SK-N-SH (cell line): Measurements from ENCODE around the gene COMT. TPM values are rescaled to one million over a fixed set of nuclear protein-coding genes. Genes with fewer than 3 reads are reported as not detected.

Experiments used
- CTCF ChIA-PET: fragments of 300-600, 350-600 bp; formaldehyde crosslinking; extraction: SDS; loops from one replicate; lab custom pipeline; 2021; lab: Yijun Ruan, JAX
- POLR2A ChIA-PET: fragments of 350-600 bp; sonication (Branson Sonifier 250); formaldehyde crosslinking; extraction: SDS; loops from one replicate; lab custom pipeline; 2020; ENCODE audit warnings: antibody characterized with exemption, inconsistent platforms; lab: Yijun Ruan, JAX
- DNase-seq: peaks from one replicate; pipeline ENCODE4 v3.0.0; 2012
- H2AFZ ChIP-seq: fragments of 200-600 bp; sonication (generic); 2 replicates; pipeline ENCODE4 v1.8.1; 2016; ENCODE audit warnings: antibody characterized with exemption, mild to moderate bottlenecking, low read depth
- H3F3A ChIP-seq: fragments of 200-600 bp; sonication (generic); replicated peaks from 2 replicates; pipeline ENCODE3; 2016; ENCODE audit warnings: antibody characterized with exemption, mild to moderate bottlenecking; ENCODE audit not compliant: insufficient read depth
- H3K27ac ChIP-seq, 2 experiments: fragments of 200-500 bp in 1 of 2; fragments of 200-600 bp in 1 of 2; sonication (Bioruptor generic) in 1 of 2; sonication (generic), shearing (Covaris generic) in 1 of 2; 2 replicates each; pipeline versions ENCODE4 v1.5.1 to v1.6.1; 2014 to 2016; ENCODE audit warnings: low read depth in 2 of 2, inconsistent platforms in 1 of 2, low read length in 1 of 2, mild to moderate bottlenecking in 1 of 2, mixed read lengths in 1 of 2
- H3K27me3 ChIP-seq: fragments of 200-600 bp; sonication (generic), shearing (Covaris generic); 2 replicates; pipeline ENCODE4 v1.6.1; 2016; ENCODE audit warnings: mixed run types; ENCODE audit not compliant: insufficient read depth
- H3K36me3 ChIP-seq, 2 experiments: fragments of 200-500 bp in 1 of 2; fragments of 200-600 bp in 1 of 2; sonication (Bioruptor generic) in 1 of 2; sonication (generic) in 1 of 2; replicated peaks in 1 of 2; 2 replicates each; pipeline versions ENCODE3 to v1.5.1; 2014 to 2016; ENCODE audit warnings: low read length in 1 of 2, mild to moderate bottlenecking in 1 of 2; ENCODE audit not compliant: insufficient read depth in 2 of 2, control insufficient read depth in 1 of 2
- H3K4me1 ChIP-seq, 2 experiments: fragments of 200-500 bp in 1 of 2; fragments of 200-600 bp in 1 of 2; sonication (Bioruptor generic) in 1 of 2; sonication (generic), shearing (Covaris generic) in 1 of 2; 2 replicates each; pipeline versions ENCODE4 v1.5.1 to v1.6.1; 2014 to 2016; ENCODE audit warnings: low read depth in 1 of 2, low read length in 1 of 2, mixed run types in 1 of 2; ENCODE audit not compliant: insufficient read depth in 2 of 2, control insufficient read depth in 1 of 2
- H3K4me2 ChIP-seq: fragments of 200-600 bp; sonication (generic), shearing (Covaris generic); 2 replicates; pipeline ENCODE4 v1.6.1; 2017; ENCODE audit warnings: mixed run types
- H3K4me3 ChIP-seq, 2 experiments: fragments of 200-500 bp in 1 of 2; fragments of 200-600 bp in 1 of 2; sonication (Bioruptor generic) in 1 of 2; sonication (generic), shearing (Covaris generic) in 1 of 2; 2 replicates each; pipeline versions ENCODE4 v1.5.1 to v1.8.1; 2014 to 2016; ENCODE audit warnings: low read depth in 2 of 2, inconsistent platforms in 1 of 2, low read length in 1 of 2, mild to moderate bottlenecking in 1 of 2, mixed read lengths in 1 of 2, moderate library complexity in 1 of 2
- H3K79me2 ChIP-seq: fragments of 200-600 bp; sonication (generic); 2 replicates; pipeline ENCODE4 v1.8.1; 2017; ENCODE audit warnings: mild to moderate bottlenecking; ENCODE audit not compliant: insufficient read depth
- H3K9ac ChIP-seq: fragments of 200-600 bp; sonication (generic); 2 replicates; pipeline ENCODE4 v1.6.1; 2017; ENCODE audit warnings: mixed run types
- H3K9me2 ChIP-seq: fragments of 200-600 bp; sonication (generic); 2 replicates; pipeline ENCODE4 v1.6.1; 2017; ENCODE audit warnings: mixed run types
- H3K9me3 ChIP-seq: fragments of 200-600 bp; sonication (generic); 2 replicates; pipeline ENCODE4 v1.6.1; 2017; ENCODE audit warnings: mixed run types, mild to moderate bottlenecking, moderate library complexity
- H4K20me1 ChIP-seq: fragments of 200-600 bp; sonication (generic); 2 replicates; pipeline ENCODE4 v1.6.1; 2017; ENCODE audit warnings: mild to moderate bottlenecking, mixed run types; ENCODE audit not compliant: insufficient read depth
- ELF1 ChIP-seq: IDR thresholded peaks from 2 replicates; pipeline ENCODE4 v1.4.0; 2012
- EP300 ChIP-seq, 2 experiments: IDR thresholded peaks; 2 replicates each; pipeline versions ENCODE4 v1.4.0 to v1.6.1; 2012; ENCODE audit warnings: borderline replicate concordance in 1 of 2, low read depth in 1 of 2, low read length in 1 of 2
- MXI1 ChIP-seq: IDR thresholded peaks from 2 replicates; pipeline ENCODE4 v1.6.1; 2012; ENCODE audit warnings: mild to moderate bottlenecking, low read depth, low read length, improper control_type of control experiment
- NFIC ChIP-seq: IDR thresholded peaks from 2 replicates; pipeline ENCODE4 v1.4.0; 2012; ENCODE audit warnings: borderline replicate concordance
- POLR2AphosphoS5 ChIP-seq: IDR thresholded peaks from 2 replicates; pipeline ENCODE4 v1.6.1; 2012; ENCODE audit warnings: low read depth, low read length
- TAF1 ChIP-seq: IDR thresholded peaks from 2 replicates; pipeline ENCODE4 v1.6.1; 2012; ENCODE audit warnings: low read depth, mild to moderate bottlenecking, low read length, moderate library complexity, borderline replicate concordance
- TCF12 ChIP-seq: IDR thresholded peaks from 2 replicates; pipeline ENCODE4 v1.4.0; 2012
- YY1 ChIP-seq: IDR thresholded peaks from 2 replicates; pipeline ENCODE4 v1.4.0; 2012; ENCODE audit warnings: low read depth, mild to moderate bottlenecking
- WGBS: methylation state at CpG from one replicate; pipeline ENCODE4 v1.1.6; 2017; ENCODE audit warnings: low lambda C conversion rate; 5-methylcytosine and 5-hydroxymethylcytosine counted together
- polyA plus RNA-seq, 3 experiments: library from polyadenylated mRNA; depleted of rRNA; stranded (reverse); fragments of >200 nt; gene quantifications; 2 replicates each; pipeline ENCODE4 v1.2.3, GENCODE V29; 2012
- TF ChIP-seq, protein P1 (sequence below): IDR thresholded peaks from 2 replicates; pipeline ENCODE4 v1.4.0; 2012; ENCODE audit warnings: low read depth, borderline replicate concordance
- TF ChIP-seq, protein P2 (sequence below): IDR thresholded peaks from 2 replicates; pipeline ENCODE4 v1.6.1; 2012; ENCODE audit warnings: mild to moderate bottlenecking, low read depth, low read length, moderate library complexity
- TF ChIP-seq, protein P3 (sequence below): IDR thresholded peaks from 2 replicates; pipeline ENCODE4 v1.4.0; 2012; ENCODE audit warnings: low read depth
- TF ChIP-seq, protein P4 (sequence below): fragments of 150-350 bp; IDR thresholded peaks from 2 replicates; pipeline ENCODE4 v1.6.1; 2017; ENCODE audit warnings: antibody characterized with exemption, low read length, low read depth, borderline replicate concordance
- TF ChIP-seq, protein P5 (sequence below): fragments of 200-600 bp; sonication (generic); IDR thresholded peaks from 2 replicates; pipeline ENCODE4 v1.6.1; 2017; ENCODE audit warnings: antibody characterized with exemption, mild to moderate bottlenecking, moderate library complexity
- TF ChIP-seq, protein P6 (sequence below): IDR thresholded peaks from 2 replicates; pipeline ENCODE4 v1.4.0; 2012; ENCODE audit warnings: low read depth, borderline replicate concordance

COMT gene
- polyA plus RNA-seq, 1 of the 3 experiments (the other 2 are of a cell fraction): 343 TPM

GRCh38 chr22:19986410-19987341 lies 45.1 kb downstream of the COMT start:
- no peaks in the 10 kb centered on the region for H3K36me3 ChIP-seq
- H3K79me2 ChIP-seq: peaks cover 14% of the 10 kb centered on the region; the same call in 1 of the 2 replicates
- peak overlapping the region; percentile 100 for H3K4me2 ChIP-seq
- H3K27me3 ChIP-seq: no peaks in the 10 kb centered on the region
- POLR2A ChIA-PET: interaction anchor here (0.6 to 1.4 kb wide), 10 partner anchors 9 to 35 kb away, joined by 3 to 10 read pairs (median 5); partner anchors contain the start of gene TANGO2
- CTCF ChIA-PET: interaction anchor here (1.0 to 16.4 kb wide), 3 partner anchors 16 to 25 kb away, joined by 4 to 224 read pairs (median 5); no protein-coding TSS in a partner anchor
- no peaks in the 10 kb centered on the region for H3K9me3 ChIP-seq
- peak overlapping the region; percentile 83 to 87 for H3K4me3 ChIP-seq
- peak overlapping the region; percentile 36 to 87; a peak in 3 of 4 replicates for H3K27ac ChIP-seq
- H3K4me1 ChIP-seq: peaks cover 17 to 70% of the 10 kb centered on the region in 2 experiments; a peak in 3 of 4 replicates
- DNase-seq: peak; percentile 99
- WGBS: 6% methylated on average over 23 of the region's 76 CpGs
- H3K9ac ChIP-seq: peak overlapping the region; percentile 89
- no peaks in the 10 kb centered on the region for H3F3A ChIP-seq
- peak overlapping the region; percentile 63; the same call in 1 of the 2 replicates for H2AFZ ChIP-seq
- H4K20me1 ChIP-seq: peaks cover 20% of the 10 kb centered on the region
- TF ChIP-seq NFIC: peak; percentile 38
- no peak for TF ChIP-seq EP300 (IDR thresholded peaks at IDR 0.05; ENCODE audit: borderline replicate concordance in 1 of 2, low read depth in 1 of 2, low read length in 1 of 2)
- TF ChIP-seq POLR2AphosphoS5: peak; percentile 53; the same call in 1 of the 2 replicates
- peak; percentile 58; the same call in 1 of the 2 replicates for TF ChIP-seq YY1
- TF ChIP-seq, protein P1, sequence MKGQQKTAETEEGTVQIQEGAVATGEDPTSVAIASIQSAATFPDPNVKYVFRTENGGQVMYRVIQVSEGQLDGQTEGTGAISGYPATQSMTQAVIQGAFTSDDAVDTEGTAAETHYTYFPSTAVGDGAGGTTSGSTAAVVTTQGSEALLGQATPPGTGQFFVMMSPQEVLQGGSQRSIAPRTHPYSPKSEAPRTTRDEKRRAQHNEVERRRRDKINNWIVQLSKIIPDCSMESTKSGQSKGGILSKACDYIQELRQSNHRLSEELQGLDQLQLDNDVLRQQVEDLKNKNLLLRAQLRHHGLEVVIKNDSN: peak; percentile 83
- TF ChIP-seq, protein P2, sequence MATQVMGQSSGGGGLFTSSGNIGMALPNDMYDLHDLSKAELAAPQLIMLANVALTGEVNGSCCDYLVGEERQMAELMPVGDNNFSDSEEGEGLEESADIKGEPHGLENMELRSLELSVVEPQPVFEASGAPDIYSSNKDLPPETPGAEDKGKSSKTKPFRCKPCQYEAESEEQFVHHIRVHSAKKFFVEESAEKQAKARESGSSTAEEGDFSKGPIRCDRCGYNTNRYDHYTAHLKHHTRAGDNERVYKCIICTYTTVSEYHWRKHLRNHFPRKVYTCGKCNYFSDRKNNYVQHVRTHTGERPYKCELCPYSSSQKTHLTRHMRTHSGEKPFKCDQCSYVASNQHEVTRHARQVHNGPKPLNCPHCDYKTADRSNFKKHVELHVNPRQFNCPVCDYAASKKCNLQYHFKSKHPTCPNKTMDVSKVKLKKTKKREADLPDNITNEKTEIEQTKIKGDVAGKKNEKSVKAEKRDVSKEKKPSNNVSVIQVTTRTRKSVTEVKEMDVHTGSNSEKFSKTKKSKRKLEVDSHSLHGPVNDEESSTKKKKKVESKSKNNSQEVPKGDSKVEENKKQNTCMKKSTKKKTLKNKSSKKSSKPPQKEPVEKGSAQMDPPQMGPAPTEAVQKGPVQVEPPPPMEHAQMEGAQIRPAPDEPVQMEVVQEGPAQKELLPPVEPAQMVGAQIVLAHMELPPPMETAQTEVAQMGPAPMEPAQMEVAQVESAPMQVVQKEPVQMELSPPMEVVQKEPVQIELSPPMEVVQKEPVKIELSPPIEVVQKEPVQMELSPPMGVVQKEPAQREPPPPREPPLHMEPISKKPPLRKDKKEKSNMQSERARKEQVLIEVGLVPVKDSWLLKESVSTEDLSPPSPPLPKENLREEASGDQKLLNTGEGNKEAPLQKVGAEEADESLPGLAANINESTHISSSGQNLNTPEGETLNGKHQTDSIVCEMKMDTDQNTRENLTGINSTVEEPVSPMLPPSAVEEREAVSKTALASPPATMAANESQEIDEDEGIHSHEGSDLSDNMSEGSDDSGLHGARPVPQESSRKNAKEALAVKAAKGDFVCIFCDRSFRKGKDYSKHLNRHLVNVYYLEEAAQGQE: 0 out of 2 replicates have a peak, but pooled peaks have one; percentile 34
- TF ChIP-seq, protein P3, sequence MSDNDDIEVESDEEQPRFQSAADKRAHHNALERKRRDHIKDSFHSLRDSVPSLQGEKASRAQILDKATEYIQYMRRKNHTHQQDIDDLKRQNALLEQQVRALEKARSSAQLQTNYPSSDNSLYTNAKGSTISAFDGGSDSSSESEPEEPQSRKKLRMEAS: 0 out of 2 replicates have a peak, but pooled peaks have one; percentile 24
- TF ChIP-seq, protein P4, sequence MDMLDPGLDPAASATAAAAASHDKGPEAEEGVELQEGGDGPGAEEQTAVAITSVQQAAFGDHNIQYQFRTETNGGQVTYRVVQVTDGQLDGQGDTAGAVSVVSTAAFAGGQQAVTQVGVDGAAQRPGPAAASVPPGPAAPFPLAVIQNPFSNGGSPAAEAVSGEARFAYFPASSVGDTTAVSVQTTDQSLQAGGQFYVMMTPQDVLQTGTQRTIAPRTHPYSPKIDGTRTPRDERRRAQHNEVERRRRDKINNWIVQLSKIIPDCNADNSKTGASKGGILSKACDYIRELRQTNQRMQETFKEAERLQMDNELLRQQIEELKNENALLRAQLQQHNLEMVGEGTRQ: peak; percentile 64
- peak; percentile 49 for TF ChIP-seq TAF1
- TF ChIP-seq MXI1: peak; percentile 65
- TF ChIP-seq, protein P5, sequence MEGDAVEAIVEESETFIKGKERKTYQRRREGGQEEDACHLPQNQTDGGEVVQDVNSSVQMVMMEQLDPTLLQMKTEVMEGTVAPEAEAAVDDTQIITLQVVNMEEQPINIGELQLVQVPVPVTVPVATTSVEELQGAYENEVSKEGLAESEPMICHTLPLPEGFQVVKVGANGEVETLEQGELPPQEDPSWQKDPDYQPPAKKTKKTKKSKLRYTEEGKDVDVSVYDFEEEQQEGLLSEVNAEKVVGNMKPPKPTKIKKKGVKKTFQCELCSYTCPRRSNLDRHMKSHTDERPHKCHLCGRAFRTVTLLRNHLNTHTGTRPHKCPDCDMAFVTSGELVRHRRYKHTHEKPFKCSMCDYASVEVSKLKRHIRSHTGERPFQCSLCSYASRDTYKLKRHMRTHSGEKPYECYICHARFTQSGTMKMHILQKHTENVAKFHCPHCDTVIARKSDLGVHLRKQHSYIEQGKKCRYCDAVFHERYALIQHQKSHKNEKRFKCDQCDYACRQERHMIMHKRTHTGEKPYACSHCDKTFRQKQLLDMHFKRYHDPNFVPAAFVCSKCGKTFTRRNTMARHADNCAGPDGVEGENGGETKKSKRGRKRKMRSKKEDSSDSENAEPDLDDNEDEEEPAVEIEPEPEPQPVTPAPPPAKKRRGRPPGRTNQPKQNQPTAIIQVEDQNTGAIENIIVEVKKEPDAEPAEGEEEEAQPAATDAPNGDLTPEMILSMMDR: no peak
- no peak for TF ChIP-seq TCF12
- TF ChIP-seq ELF1: no peak
- TF ChIP-seq, protein P6, sequence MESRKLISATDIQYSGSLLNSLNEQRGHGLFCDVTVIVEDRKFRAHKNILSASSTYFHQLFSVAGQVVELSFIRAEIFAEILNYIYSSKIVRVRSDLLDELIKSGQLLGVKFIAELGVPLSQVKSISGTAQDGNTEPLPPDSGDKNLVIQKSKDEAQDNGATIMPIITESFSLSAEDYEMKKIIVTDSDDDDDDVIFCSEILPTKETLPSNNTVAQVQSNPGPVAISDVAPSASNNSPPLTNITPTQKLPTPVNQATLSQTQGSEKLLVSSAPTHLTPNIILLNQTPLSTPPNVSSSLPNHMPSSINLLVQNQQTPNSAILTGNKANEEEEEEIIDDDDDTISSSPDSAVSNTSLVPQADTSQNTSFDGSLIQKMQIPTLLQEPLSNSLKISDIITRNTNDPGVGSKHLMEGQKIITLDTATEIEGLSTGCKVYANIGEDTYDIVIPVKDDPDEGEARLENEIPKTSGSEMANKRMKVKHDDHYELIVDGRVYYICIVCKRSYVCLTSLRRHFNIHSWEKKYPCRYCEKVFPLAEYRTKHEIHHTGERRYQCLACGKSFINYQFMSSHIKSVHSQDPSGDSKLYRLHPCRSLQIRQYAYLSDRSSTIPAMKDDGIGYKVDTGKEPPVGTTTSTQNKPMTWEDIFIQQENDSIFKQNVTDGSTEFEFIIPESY: no peak
- H3K9me2 ChIP-seq: no peaks in the 10 kb centered on the region
